Esophagus squamous epithelium (tissue), 4 donors: Measurements from ENCODE around the gene HYDIN.
"Not testable (repeated sequence)": the region's sequence is repeated elsewhere in the genome, so short reads cannot be mapped to it uniquely, and the experiment has no call there.

Experiments
- CTCF ChIP-seq, 6 experiments: fragments of 450-650 bp in 4 of 6; fragments of 200-600 bp in 2 of 6; sonication (generic) in 2 of 6; IDR thresholded peaks; one replicate each; pipeline ENCODE4 v1.5.1; 2016 to 2019; ENCODE audit warnings: antibody characterized with exemption in 6 of 6, mild to moderate bottlenecking in 4 of 6, moderate library complexity in 4 of 6
- POLR2A ChIP-seq, 4 donors: fragments of 450-650 bp; IDR thresholded peaks; one replicate each; pipeline ENCODE4 v1.6.1; 2017; ENCODE audit warnings: antibody characterized with exemption in 4 of 4, mild to moderate bottlenecking in 4 of 4, moderate library complexity in 3 of 4

GRCh38 chr16:71070651-71071050 lies 159.9 kb downstream of the HYDIN start:
- TF ChIP-seq CTCF, POLR2A (IDR thresholded peaks at IDR 0.05): not testable (repeated sequence)
